Renal cortical epithelial cell (primary cell): ENCODE data around the gene MAP2K5. TPM values are rescaled to one million over a fixed set of nuclear protein-coding genes. Genes with fewer than 3 reads are reported as not detected.

Experiments used
- DNase-seq: peaks from one replicate; pipeline ENCODE4 v3.0.0-alpha.2; 2011; ENCODE audit warnings: low read depth
- total RNA-seq: library from RNA; depleted of rRNA; stranded (reverse); fragments of >200 nt; gene quantifications from 2 replicates; pipeline ENCODE4 v1.2.3, GENCODE V29; 2014

MAP2K5 gene
- total RNA-seq, 1 donor from 2014 or later, result 11.8 TPM

GRCh38 chr15:67559576-67559975 lies 17.1 kb downstream of the MAP2K5 start:
- DNase-seq, result no peak

- DNase-seq, result no peak
Observed at GRCh38 chr15:67560320-67560719, 17.8 kb downstream of the MAP2K5 start.

GRCh38 chr15:67563092-67563491 lies 20.6 kb downstream of the MAP2K5 start:
- DNase-seq, result no peak

- DNase-seq, result no peak
Observed at GRCh38 chr15:67564021-67564967, 21.8 kb downstream of the MAP2K5 start.

- no peak for DNase-seq
Observed at GRCh38 chr15:67564968-67565345, 22.5 kb downstream of the MAP2K5 start.

- no peak for DNase-seq
Observed at GRCh38 chr15:67569668-67570067, 27.2 kb downstream of the MAP2K5 start.

GRCh38 chr15:67570875-67571647 lies 28.6 kb downstream of the MAP2K5 start:
- DNase-seq, result no peak

- no peak for DNase-seq
Observed at GRCh38 chr15:67571648-67572415, 29.3 kb downstream of the MAP2K5 start.

GRCh38 chr15:67573194-67573593 lies 30.7 kb downstream of the MAP2K5 start:
- DNase-seq, result no peak

- DNase-seq, result peak; percentile 40
Observed at GRCh38 chr15:67575039-67575502, 32.6 kb downstream of the MAP2K5 start.

GRCh38 chr15:67578020-67578600 lies 35.6 kb downstream of the MAP2K5 start:
- no peak for DNase-seq

GRCh38 chr15:67579164-67579563 lies 36.7 kb downstream of the MAP2K5 start:
- DNase-seq, result no peak

- no peak for DNase-seq
Observed at GRCh38 chr15:67579967-67580366, 37.5 kb downstream of the MAP2K5 start.

- no peak for DNase-seq
Observed at GRCh38 chr15:67584157-67584556, 41.7 kb downstream of the MAP2K5 start.

GRCh38 chr15:67585681-67586080 lies 43.2 kb downstream of the MAP2K5 start:
- no peak for DNase-seq

- no peak for DNase-seq
Observed at GRCh38 chr15:67587331-67587730, 44.8 kb downstream of the MAP2K5 start.

GRCh38 chr15:67587754-67588153 lies 45.3 kb downstream of the MAP2K5 start:
- no peak for DNase-seq

- DNase-seq, result no peak
Observed at GRCh38 chr15:67590191-67590590, 47.7 kb downstream of the MAP2K5 start.

GRCh38 chr15:67592245-67592644 lies 49.7 kb downstream of the MAP2K5 start:
- DNase-seq, result no peak

GRCh38 chr15:67593562-67593961 lies 51.1 kb downstream of the MAP2K5 start:
- DNase-seq, result no peak

GRCh38 chr15:67594770-67595169 lies 52.3 kb downstream of the MAP2K5 start:
- no peak for DNase-seq

GRCh38 chr15:67595572-67595971 lies 53.1 kb downstream of the MAP2K5 start:
- no peak for DNase-seq
